Measurements from ENCODE around the gene KCNN3.

KCNN3 gene

GRCh38 chr1:154726443-154726842 is 143.6 kb downstream of the KCNN3 start:
- in situ Hi-C loops (cut with MboI; ENCODE audit: low pct_unique_long_range_greater_than_20kb, low sequenced_read_pairs), result no loop called here
- no peak for DNase-seq

GRCh38 chr1:154725865-154726264 is 144.2 kb downstream of the KCNN3 start:
- in situ Hi-C loops (cut with MboI; ENCODE audit: low pct_unique_long_range_greater_than_20kb, low sequenced_read_pairs), result no loop called here
- DNase-seq, result no peak

- in situ Hi-C loops (cut with MboI; ENCODE audit: low pct_unique_long_range_greater_than_20kb, low sequenced_read_pairs), result no loop called here
Measured at GRCh38 chr1:154720328-154721297, 149.5 kb downstream of the KCNN3 start.

GRCh38 chr1:154719586-154720327 is 150.3 kb downstream of the KCNN3 start:
- no peak for DNase-seq

More at GRCh38 chr1:154720328-154721297, 149.5 kb downstream of the KCNN3 start:
- DNase-seq, result peak; percentile 78

GRCh38 chr1:154718566-154718965 is 151.5 kb downstream of the KCNN3 start:
- in situ Hi-C loops (cut with MboI; ENCODE audit: low pct_unique_long_range_greater_than_20kb, low sequenced_read_pairs), result no loop called here

More at GRCh38 chr1:154719586-154720327, 150.3 kb downstream of the KCNN3 start:
- in situ Hi-C loops (cut with MboI; ENCODE audit: low pct_unique_long_range_greater_than_20kb, low sequenced_read_pairs), result no loop called here

GRCh38 chr1:154717528-154717924 is 152.6 kb downstream of the KCNN3 start:
- in situ Hi-C loops (cut with MboI; ENCODE audit: low pct_unique_long_range_greater_than_20kb, low sequenced_read_pairs), result no loop called here
- DNase-seq, result no peak

More at GRCh38 chr1:154718566-154718965, 151.5 kb downstream of the KCNN3 start:
- DNase-seq, result no peak

- in situ Hi-C loops (cut with MboI; ENCODE audit: low pct_unique_long_range_greater_than_20kb, low sequenced_read_pairs), result no loop called here
Measured at GRCh38 chr1:154716614-154717527, 153.2 kb downstream of the KCNN3 start.

DNA sequence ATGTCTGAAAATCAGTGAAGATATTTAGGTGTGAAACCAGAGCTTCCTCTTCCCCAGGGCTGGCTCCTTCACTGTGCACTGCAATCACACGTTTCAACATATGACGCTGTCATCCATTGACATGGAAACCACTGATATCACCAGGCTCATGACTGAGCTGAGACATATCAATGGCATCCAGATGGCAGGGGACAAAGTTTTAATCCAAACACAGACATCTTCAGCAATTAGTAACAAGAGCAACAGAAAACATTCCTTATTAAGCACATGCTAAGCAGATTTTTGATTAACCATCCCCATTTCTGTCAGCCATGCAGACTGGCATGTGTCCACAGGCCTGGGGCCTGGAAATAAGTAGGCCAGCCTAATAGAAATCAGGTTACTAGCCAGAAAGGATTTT is 154.1 kb downstream of the KCNN3 start:
- no peak for DNase-seq
- in situ Hi-C loops (cut with MboI; ENCODE audit: low pct_unique_long_range_greater_than_20kb, low sequenced_read_pairs), result no loop called here

More at GRCh38 chr1:154716614-154717527, 153.2 kb downstream of the KCNN3 start:
- no peak for DNase-seq

DNA sequence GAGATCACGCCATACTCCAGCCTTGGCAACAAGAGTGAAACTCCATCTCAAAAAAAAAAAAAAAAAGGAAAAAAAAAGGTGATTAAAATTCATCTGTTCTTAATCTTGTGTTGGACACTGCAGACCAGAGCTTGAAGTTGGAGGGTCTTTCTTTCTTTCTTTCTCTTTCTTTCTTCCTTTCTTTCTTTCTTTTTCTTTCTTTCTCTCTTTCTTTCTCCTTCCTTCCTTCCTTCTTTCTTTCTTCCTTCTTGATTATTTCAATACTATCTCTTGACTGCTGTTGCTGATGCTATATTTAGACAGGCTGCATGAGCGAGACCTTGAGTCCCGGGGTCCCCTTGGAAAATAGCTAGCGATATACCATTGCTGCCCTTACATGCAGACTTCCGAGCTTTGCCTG is 154.7 kb downstream of the KCNN3 start:
- in situ Hi-C loops (cut with MboI; ENCODE audit: low pct_unique_long_range_greater_than_20kb, low sequenced_read_pairs), result no loop called here
- no peak for DNase-seq

DNA sequence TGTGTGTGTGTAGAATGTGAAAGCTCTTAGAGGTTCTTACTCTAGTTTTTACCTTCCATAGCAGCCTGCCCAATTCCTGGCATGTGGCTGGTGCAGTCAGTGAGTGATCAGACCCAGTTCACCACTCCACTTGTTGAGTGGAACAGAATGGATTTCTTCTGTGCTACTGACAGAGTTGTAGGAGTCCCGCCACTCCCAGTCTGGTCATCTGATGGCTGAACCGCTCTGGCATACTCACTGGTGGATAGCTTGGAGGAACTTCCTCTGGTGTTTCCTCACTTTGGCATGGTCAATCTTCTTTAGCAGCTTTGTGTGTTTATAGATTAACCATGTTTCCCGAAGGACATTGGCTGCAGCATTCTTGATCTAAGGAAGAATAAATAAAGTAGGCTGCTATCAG is 155.4 kb downstream of the KCNN3 start:
- peak; percentile 50 for DNase-seq
- in situ Hi-C loops (cut with MboI; ENCODE audit: low pct_unique_long_range_greater_than_20kb, low sequenced_read_pairs), result no loop called here

DNA sequence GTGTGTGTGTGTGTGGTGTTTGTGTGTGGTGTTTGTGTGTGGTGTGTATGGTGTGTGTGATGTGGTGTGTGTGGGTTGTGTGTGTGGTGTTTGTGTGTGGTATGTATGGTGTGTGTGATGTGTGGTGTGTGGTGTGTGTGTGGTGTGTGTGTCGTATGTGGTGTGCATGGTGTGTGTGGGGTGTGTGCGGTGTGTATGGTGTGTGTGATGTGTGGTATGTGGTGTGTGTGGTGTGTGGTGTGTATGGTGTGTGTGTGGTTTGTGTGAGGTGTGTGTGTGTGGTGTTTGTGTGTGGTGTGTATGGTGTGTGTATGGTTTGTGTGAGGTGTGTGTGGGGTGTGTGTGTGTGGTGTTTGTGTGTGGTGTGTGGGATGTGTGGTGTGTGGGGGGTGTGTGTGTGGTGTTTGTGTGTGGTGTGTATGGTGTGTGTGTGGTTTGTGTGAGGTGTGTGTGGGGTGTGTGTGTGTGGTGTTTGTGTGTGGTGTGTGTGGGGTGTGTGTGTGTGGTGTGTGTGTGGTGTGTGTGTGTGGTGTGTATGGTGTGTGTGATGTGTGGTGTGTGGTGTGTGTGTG is 155.9 kb downstream of the KCNN3 start:
- in situ Hi-C loops (cut with MboI; ENCODE audit: low pct_unique_long_range_greater_than_20kb, low sequenced_read_pairs), result no loop called here
- no peak for DNase-seq

- no peak for DNase-seq
Measured at GRCh38 chr1:154713005-154713404, 157.1 kb downstream of the KCNN3 start.

GRCh38 chr1:154712166-154712810 is 157.8 kb downstream of the KCNN3 start:
- in situ Hi-C loops (cut with MboI; ENCODE audit: low pct_unique_long_range_greater_than_20kb, low sequenced_read_pairs), result no loop called here
- no peak for DNase-seq

More at GRCh38 chr1:154713005-154713404, 157.1 kb downstream of the KCNN3 start:
- in situ Hi-C loops (cut with MboI; ENCODE audit: low pct_unique_long_range_greater_than_20kb, low sequenced_read_pairs), result no loop called here

GRCh38 chr1:154711416-154711815 is 158.7 kb downstream of the KCNN3 start:
- in situ Hi-C loops (cut with MboI; ENCODE audit: low pct_unique_long_range_greater_than_20kb, low sequenced_read_pairs), result no loop called here
- no peak for DNase-seq

- in situ Hi-C loops (cut with MboI; ENCODE audit: low pct_unique_long_range_greater_than_20kb, low sequenced_read_pairs), result no loop called here
- DNase-seq, result no peak
Measured at GRCh38 chr1:154710106-154710505, 160.0 kb downstream of the KCNN3 start.

GRCh38 chr1:154707901-154708463 is 162.1 kb downstream of the KCNN3 start:
- DNase-seq, result no peak
- in situ Hi-C loops (cut with MboI; ENCODE audit: low pct_unique_long_range_greater_than_20kb, low sequenced_read_pairs), result no loop called here

- in situ Hi-C loops (cut with MboI; ENCODE audit: low pct_unique_long_range_greater_than_20kb, low sequenced_read_pairs), result no loop called here
Measured at GRCh38 chr1:154706851-154707250, 163.2 kb downstream of the KCNN3 start.

DNA sequence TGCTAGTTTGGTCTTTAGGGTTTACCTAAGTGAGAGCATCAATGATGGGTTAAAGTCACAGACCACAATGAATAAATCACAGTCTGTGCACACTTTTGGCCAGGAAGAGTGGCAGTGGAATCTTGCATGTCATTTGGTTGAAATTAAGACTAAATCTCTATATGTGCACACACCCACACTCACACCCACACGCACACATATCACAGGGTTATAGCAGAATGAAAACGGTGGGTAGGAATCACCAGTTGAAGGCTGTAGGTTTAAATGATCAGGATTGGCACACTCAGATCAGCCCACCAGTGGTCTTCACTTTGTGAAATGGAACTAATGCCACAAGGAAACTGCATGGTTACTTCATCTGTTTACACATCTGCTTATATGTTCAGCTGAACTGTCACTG is 164.5 kb downstream of the KCNN3 start:
- in situ Hi-C loops (cut with MboI; ENCODE audit: low pct_unique_long_range_greater_than_20kb, low sequenced_read_pairs), result no loop called here

More at GRCh38 chr1:154706851-154707250, 163.2 kb downstream of the KCNN3 start:
- no peak for DNase-seq

More for the DNA sequence above, 164.5 kb downstream of the KCNN3 start:
- DNase-seq, result no peak

Data from KBM-7 (cell line).